ENCODE data around the gene FETUB.

DNA sequence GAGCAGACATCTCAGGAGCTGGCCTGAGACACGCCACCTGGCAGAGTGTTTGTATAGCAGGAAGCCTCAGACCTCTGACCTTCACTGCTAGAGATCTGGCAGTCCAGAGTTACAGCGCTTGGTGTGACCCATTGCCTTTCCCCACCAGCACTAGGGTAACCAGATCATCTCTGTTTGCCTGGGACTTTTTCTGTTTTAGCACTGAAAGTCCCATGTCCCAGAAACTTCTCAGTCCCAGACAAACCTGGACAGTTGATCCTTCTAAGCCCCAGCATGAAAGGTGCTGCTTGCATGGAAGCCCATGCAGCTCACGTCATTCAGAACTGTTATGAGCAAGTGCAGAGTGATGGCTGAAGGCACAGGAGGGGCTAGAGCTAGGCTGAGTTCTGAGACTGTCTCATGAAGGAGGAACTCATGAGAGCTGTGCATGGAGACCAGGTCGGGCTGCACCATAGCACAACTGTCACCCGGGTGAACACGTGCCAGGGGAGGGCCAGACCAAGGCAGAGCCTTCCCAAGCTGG lies 45.5 kb upstream of the FETUB start:
- TF ChIP-seq, protein P1, sequence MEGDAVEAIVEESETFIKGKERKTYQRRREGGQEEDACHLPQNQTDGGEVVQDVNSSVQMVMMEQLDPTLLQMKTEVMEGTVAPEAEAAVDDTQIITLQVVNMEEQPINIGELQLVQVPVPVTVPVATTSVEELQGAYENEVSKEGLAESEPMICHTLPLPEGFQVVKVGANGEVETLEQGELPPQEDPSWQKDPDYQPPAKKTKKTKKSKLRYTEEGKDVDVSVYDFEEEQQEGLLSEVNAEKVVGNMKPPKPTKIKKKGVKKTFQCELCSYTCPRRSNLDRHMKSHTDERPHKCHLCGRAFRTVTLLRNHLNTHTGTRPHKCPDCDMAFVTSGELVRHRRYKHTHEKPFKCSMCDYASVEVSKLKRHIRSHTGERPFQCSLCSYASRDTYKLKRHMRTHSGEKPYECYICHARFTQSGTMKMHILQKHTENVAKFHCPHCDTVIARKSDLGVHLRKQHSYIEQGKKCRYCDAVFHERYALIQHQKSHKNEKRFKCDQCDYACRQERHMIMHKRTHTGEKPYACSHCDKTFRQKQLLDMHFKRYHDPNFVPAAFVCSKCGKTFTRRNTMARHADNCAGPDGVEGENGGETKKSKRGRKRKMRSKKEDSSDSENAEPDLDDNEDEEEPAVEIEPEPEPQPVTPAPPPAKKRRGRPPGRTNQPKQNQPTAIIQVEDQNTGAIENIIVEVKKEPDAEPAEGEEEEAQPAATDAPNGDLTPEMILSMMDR (conservative IDR thresholded peaks at IDR 0.05; ENCODE audit: low read length) = no peak
- TF ChIP-seq EZH2phosphoT487 (IDR thresholded peaks at IDR 0.05; ENCODE audit: borderline replicate concordance, low read depth, low read length) = no peak

All from OCI-LY7 (cell line).